ENCODE data around the gene CFAP210. TPM values are rescaled to one million over a fixed set of nuclear protein-coding genes. Genes with fewer than 3 reads are reported as not detected.

CFAP210 gene
- total and polyA plus RNA-seq, 9 of the 15 experiments (the other 6 are each of a cell fraction or from before 2014, with no cell fraction given) = 0.75 to 3.6 (median 1.3) TPM

DNA sequence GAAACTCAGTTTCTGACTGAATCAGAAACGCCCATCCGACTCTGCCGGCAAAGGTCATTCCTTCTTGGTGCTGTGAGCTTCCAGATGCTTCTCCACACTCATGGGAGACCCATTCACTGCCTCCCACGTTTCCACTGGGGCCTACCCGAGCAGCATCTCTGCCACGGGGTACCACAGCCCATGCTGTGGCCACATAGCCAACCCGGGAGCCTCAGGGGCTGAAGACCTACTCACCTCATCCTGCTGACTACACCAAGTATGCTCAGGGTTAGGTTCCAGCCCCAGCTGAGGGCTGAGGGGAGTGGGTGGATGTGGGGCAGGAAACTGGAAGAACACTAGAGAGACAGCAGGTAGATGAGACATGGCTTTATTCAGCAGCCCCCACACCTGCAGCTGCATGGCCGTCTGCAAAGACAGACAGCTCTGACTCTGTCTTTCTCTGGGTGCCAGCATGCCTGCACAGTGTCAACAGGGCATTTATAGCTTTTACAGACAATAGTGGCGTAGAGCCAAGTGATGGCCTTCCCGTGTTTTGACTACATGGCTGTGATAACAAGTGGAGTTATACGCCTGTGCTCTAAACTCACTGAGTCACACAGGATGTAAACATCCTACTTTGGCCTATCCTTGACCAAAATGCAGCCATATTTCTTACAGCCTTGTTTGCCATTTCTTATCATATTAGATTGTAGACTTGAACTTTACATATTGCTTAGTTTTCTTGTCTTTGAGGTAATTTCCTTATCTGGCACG, 22.9 kb upstream of the CFAP210 start (continued):
- TF ChIP-seq ZBTB8A (IDR thresholded peaks at IDR 0.05; ENCODE audit: partially characterized antibody) = no peak
- TF ChIP-seq FOXK2 (conservative IDR thresholded peaks at IDR 0.05 in 1 of 2, IDR thresholded peaks at IDR 0.05 in 1 of 2; ENCODE audit: low read depth in 2 of 2) = peak; percentile 71 to 84
- no peak; the same call in 1 of the 2 replicates for TF ChIP-seq BCOR (IDR thresholded peaks at IDR 0.05)
- TF ChIP-seq ZNF354B (CRISPR knock-in tag; IDR thresholded peaks at IDR 0.05) = no peak
- TF ChIP-seq, protein P1, sequence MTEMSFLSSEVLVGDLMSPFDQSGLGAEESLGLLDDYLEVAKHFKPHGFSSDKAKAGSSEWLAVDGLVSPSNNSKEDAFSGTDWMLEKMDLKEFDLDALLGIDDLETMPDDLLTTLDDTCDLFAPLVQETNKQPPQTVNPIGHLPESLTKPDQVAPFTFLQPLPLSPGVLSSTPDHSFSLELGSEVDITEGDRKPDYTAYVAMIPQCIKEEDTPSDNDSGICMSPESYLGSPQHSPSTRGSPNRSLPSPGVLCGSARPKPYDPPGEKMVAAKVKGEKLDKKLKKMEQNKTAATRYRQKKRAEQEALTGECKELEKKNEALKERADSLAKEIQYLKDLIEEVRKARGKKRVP (CRISPR knock-in tag; IDR thresholded peaks at IDR 0.05) = peak; percentile 57
- TF ChIP-seq XRCC4 (IDR thresholded peaks at IDR 0.05; ENCODE audit: extremely low read depth, insufficient read depth, insufficient read length) = no peak
- TF ChIP-seq MCM3 (IDR thresholded peaks at IDR 0.05) = no peak
- no peak for TF ChIP-seq ZNF696 (CRISPR knock-in tag; conservative IDR thresholded peaks at IDR 0.05)
- no peak for TF ChIP-seq RFX5 (IDR thresholded peaks at IDR 0.05; ENCODE audit: low read depth, low read length)
- TF ChIP-seq GABPA (tag; conservative IDR thresholded peaks at IDR 0.05; ENCODE audit: low read depth) = peak; percentile 19; the same call in 1 of the 2 replicates
- no peak for TF ChIP-seq CEBPG (CRISPR knock-in tag; IDR thresholded peaks at IDR 0.05)
- TF ChIP-seq CEBPG (tag; conservative IDR thresholded peaks at IDR 0.05 in 1 of 2, IDR thresholded peaks at IDR 0.05 in 1 of 2) = no peak
- TF ChIP-seq TBL1XR1 (IDR thresholded peaks at IDR 0.05; ENCODE audit: low read length in 2 of 2) = peak in 1 of 2 experiments; percentile 78; a peak in 2 of 4 replicates
- no peak for TF ChIP-seq RAD21 (CRISPR knock-in tag; conservative IDR thresholded peaks at IDR 0.05 in 1 of 2, IDR thresholded peaks at IDR 0.05 in 1 of 2)
- TF ChIP-seq CBFA2T2 (conservative IDR thresholded peaks at IDR 0.05) = peak; percentile 44
- no peak for TF ChIP-seq TBP (optimal IDR thresholded peaks at IDR 0.05; ENCODE audit: low read depth, low read length)
- TF ChIP-seq, protein P2, sequence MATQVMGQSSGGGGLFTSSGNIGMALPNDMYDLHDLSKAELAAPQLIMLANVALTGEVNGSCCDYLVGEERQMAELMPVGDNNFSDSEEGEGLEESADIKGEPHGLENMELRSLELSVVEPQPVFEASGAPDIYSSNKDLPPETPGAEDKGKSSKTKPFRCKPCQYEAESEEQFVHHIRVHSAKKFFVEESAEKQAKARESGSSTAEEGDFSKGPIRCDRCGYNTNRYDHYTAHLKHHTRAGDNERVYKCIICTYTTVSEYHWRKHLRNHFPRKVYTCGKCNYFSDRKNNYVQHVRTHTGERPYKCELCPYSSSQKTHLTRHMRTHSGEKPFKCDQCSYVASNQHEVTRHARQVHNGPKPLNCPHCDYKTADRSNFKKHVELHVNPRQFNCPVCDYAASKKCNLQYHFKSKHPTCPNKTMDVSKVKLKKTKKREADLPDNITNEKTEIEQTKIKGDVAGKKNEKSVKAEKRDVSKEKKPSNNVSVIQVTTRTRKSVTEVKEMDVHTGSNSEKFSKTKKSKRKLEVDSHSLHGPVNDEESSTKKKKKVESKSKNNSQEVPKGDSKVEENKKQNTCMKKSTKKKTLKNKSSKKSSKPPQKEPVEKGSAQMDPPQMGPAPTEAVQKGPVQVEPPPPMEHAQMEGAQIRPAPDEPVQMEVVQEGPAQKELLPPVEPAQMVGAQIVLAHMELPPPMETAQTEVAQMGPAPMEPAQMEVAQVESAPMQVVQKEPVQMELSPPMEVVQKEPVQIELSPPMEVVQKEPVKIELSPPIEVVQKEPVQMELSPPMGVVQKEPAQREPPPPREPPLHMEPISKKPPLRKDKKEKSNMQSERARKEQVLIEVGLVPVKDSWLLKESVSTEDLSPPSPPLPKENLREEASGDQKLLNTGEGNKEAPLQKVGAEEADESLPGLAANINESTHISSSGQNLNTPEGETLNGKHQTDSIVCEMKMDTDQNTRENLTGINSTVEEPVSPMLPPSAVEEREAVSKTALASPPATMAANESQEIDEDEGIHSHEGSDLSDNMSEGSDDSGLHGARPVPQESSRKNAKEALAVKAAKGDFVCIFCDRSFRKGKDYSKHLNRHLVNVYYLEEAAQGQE (IDR thresholded peaks at IDR 0.05; ENCODE audit: borderline replicate concordance) = no peak
- TF ChIP-seq, protein P2 (CRISPR knock-in tag; IDR thresholded peaks at IDR 0.05; ENCODE audit: low read depth) = no peak
- TF ChIP-seq THRAP3 (IDR thresholded peaks at IDR 0.05; ENCODE audit: borderline replicate concordance) = no peak
